Uterus (tissue), 2 donors: ENCODE results near the gene LOXL1.

Source experiments
- CTCF ChIP-seq, 4 experiments: fragments of 200-600 bp in 2 of 4; fragments of 450-650 bp in 2 of 4; sonication (generic) in 2 of 4; IDR thresholded peaks; one replicate each; pipeline ENCODE4 v1.5.1; 2016 to 2019; ENCODE audit warnings: antibody characterized with exemption in 4 of 4, mild to moderate bottlenecking in 2 of 4, moderate library complexity in 1 of 4
- POLR2A ChIP-seq, 2 donors: fragments of 450-650 bp; IDR thresholded peaks; one replicate each; pipeline ENCODE4 v1.6.1; 2016; ENCODE audit warnings: antibody characterized with exemption in 2 of 2, mild to moderate bottlenecking in 1 of 2, moderate library complexity in 1 of 2

- no peak for TF ChIP-seq CTCF (IDR thresholded peaks at IDR 0.05)
- TF ChIP-seq POLR2A (IDR thresholded peaks at IDR 0.05) = no peak
These were observed 26.9 kb downstream of the LOXL1 start for GRCh38 chr15:73952913-73953750.
